HG03575 (cell line): Measurements from ENCODE around the gene NTN3.

Experiments used
- ATAC-seq: cut with Tn5 transposase; IDR thresholded peaks from one replicate; pipeline ENCODE4 v1.9.1; 2021; ENCODE audit not compliant: unreplicated experiment, insufficient number of reproducible peaks, low FRiP score; ENCODE audit errors: extremely low read depth

Gene NTN3

DNA sequence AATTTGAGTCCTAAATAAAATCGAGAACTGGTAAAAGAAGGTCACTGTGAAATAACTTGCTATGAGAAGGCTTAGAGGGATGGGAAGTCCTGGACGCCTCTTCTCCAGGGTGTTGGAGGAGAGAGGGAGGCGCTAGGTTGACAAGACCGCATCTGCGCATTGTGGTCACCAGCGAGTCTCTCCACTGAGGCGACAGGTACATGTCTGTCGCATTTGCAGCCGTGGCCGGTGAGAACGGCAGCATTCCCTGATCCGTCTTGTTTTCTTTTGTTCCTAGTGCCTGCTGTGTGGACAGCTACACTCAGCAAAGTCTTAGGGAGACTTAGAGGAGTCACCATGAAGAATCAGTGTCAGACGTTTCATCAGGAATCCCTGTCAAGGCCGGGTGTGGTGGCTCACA, 34.6 kb downstream of the NTN3 start:
- no peak for ATAC-seq

DNA sequence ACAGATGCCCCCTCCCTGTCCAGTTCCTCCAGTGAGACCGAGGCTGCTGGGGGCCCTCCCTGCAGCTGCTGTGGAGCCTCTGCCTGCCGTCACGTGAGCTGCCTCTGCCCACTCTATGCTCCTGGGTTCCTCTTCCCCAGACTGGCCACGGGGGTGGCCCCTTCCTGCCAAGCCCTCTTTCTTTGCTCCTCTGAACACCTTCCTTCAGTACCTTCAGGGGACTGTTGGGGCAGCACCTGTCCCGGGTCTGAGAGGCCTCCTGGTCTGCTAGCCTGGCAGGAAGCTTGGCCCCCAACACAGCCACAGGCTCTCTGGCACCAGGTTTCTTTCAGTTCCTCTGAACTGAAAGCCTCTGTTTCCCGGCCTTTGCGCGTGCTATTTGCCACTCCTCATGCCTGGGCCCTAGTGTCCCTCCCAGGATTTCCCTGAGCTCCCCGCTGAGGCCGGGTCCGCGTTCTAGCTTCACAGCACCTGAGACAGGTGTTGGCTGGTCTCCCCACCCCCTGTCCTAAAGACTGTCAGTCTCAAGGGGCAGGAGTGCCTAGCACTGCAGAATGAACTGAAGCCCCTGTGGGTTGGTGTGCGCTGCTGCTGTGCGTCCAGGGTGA, 36.1 kb downstream of the NTN3 start:
- ATAC-seq = no peak

DNA sequence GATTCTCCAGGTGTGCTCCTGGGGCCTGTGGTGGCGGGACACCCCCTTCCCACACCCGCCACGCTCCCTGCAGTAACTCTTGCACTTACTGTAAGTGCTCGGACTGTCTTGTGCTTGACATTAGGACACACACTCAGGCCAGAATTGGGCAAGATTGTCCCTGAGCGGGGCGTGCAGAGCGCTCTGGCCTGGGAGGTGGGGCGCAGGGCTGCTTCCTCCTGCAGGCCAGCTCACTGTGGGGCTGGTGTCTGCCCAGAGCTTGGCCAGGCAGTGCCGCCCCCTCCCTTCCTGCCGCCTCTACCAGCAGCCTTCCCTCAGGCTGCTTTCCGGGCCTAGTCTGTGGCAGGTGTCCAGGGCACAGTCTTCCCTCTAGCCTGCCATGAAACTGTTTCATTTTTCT, 36.6 kb downstream of the NTN3 start:
- no peak for ATAC-seq

DNA sequence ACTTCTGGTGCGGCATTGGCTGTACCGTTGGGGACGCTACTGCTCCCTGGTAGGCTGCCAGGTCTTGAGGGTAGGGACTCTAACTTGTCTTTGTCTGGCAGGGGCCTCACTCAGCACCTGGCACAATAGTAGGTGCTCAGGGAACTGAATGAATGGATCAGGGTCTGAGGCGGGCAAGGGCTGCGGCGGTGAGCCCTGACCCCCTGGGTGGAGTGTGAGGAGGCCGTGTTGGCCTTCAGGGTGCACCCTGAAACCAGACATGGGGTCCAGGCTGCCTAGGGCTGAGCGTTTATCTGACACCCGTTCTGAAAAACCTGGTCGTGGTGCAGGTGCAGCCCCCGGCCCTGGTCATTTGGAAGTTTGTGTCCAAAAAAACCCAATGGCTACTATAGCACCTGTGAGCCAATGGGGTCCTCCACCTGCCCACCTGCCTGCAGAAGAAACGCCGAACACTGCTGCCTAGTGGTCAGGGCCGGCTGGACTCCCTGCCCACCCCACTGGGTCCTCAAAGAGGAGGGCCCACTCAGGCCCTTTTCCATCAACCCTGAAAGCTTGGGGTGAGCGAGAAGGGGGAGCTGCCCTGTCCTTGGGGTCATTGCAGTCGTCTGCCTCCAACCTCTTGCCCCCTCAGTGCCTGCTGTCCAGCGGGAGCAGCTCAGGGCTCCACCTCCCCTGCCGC, 37.8 kb downstream of the NTN3 start:
- ATAC-seq = no peak

DNA sequence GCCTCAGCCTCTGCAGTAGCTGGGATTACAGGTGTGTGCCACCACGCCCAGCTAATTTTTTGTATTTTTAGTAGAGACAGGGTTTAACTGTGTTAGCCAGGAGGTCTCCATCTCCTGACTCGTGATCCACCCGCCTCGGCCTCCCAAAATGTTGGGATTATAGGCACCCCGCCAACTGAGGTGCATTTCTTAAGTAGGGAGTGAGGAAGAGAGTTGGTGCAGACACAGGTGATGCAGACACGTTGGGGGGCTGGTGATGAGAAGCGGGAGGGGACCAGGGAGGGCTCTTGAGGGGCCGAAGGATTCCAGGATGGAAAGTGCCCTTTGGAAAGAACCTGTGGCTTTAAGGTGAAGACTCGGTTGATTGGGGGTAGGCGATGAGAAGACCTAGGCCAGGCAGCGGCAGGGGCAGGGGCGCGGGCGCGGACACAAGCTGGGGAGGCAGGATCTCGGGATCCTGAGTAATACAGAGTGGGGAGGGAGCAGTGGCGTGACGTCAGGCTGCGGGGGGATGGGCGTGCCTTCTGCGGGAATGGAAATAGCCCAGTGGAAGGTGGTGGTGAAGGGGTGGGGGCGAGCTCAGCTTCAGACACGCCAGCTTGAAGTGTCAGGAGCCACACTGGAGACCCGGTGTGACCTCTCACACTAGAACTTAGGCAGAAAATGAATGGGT, 40.2 kb downstream of the NTN3 start:
- no peak for ATAC-seq

DNA sequence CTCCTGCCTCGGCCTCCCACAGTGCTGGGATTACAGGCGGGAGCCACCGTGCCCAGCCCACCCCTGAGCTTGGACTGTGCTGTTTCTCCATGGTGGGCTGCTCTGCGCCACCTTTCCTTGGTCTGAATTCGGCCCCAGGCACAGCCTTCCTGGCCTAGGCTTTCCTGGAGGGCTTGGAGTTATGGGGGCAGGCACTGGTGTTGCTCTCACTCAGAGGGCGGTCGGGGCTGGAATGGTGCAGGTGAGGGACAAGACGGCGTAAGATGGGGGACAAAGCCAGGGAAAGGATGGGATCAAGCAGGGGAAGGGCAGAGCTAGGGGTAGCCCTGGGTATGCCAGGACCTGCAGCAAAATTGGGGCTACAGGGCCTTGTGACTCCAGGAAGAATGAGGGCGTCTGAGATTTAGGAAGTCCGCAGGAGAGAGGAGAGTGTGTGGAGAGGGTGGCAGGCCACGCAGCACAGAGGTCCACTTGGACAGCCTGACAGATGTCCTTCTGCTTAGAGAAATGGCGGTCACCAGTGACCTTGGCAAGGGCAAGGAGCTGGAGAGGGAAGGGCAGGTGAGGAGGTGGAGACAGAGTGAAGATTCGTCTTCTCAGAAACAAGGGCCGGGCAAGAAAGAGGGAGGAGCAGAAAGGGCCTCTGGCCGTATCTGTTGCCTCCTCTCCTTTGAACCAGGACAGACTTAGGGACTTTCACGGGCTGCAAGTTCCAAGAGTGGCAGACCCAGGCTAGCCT, 41.1 kb downstream of the NTN3 start:
- no peak for ATAC-seq

DNA sequence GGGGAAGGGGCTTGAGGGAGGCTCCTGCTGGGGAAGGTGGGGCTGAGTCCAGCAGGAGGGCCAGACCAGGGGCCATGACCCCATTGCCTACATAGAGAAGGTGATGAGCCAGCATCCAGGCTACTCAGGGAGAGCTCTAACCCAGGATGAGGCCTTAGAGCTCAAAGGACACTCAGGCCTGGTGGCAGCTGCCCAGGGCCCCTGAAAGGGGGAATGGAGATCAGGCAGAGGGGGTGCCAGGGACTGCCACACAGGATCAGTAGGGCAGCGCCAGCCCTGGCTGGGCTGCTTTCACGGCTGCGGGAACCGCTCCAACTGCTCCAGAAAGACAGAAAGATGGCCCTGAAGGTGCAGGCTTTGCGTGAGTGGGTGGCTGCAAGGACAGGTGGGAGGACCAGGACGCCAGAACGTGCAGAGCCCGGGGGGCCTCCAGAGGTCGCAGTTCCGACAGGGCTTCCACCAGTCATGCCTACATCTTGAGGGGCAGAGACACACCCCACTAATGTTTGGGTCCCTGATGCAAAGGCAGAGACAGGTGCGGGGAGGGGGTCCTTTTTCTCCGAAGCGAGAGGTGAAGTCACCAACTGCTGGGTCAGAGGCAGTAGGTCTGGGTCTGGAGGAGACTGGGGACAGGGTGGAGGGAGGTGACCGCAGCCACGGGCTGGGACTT, 41.8 kb downstream of the NTN3 start:
- no peak for ATAC-seq

DNA sequence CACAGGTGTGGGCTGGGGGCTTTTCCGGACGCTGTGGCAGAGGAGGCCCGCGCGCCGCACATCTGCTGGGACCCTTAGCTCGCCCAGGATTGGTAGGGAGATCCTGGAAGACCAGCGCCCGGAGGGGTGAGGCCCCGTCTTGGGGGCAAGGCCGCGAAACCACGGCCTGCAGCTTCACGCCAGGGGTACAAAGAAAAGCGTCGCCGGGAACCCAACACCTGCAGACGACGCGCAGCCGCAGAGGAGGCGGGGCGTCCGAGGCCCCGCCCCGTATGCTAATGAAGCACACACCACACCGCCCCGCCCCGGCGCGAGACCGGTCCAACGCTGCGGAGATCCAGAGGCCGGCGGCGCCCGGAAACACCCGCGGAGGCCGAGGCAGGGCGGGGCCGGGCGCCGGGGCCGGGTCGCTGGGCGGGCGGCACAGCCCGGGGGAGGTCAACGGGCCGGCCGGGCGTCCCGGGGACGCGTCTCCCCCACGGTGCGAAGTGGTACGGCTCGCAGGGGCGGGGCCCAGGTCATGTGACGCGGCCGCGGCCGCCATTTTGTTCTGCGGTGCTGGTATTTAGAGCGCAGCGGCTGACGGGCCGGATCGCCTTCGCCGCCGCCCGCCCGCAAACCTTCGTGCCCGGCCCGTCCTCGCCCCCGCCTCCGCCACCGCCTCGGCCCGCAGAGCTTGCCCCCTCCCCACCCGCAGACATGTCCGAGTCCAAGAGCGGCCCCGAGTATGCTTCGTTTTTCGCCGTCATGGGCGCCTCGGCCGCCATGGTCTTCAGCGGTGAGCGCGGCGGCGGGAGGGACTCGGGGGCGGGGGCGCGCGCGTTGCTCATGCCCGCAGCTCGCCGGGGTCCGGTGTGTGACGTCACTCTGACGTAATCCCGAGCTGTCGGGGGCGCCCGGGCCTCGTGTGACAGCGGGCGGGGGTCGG, 42.6 kb downstream of the NTN3 start, which contains the start of gene ATP6V0C:
Gene ATP6V0C, plus strand, starts transcription at position 548 of the 928 bp plus-strand sequence. Its CDS starts 152 bp downstream, at position 700.
- ATAC-seq = no peak

- no peak for ATAC-seq
These were observed 43.5 kb downstream of the NTN3 start for GRCh38 chr16:2514333-2515179.

GRCh38 chr16:2515180-2515851, 44.2 kb downstream of the NTN3 start:
- no peak for ATAC-seq

DNA sequence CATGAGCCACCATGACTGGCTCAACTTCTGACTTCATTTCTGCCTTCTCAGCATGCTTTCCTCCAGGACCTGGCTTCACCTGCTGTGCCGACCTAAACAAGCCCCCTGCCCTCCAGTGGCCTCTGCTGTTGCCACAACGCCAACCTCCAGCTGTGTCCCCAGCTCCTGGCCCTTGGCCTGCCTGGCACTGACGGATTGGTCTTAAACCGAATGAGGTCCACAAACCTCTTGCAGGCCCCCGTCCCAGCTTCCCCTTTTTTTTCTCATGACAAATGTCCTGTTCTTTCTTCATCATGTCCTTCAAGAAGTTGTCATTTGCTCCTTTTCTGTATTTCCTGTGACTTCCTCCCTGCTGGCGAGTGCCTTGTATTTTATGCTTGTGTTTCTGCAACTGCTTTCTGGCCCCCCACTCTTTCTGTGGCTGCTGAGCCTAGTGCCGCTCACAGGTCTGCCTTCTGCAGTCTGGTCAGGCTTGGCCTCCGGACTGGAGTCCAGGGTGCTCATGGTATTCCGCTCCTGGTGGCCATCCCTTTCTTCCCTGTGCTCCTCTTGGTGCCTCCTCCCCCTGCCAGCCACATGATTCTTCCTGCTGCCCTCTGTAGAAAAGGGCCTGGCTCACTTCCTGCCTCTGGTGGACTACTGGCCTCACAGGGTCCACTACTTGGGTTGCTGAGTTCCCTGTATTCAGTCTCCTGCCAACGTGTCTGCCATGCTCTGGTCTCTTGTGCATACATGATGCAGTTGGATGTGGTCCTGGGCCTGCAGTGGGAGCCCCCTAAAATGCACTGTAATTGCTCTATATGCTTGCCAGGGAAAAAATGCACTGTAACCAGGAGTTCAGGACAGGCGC, 45.5 kb downstream of the NTN3 start:
- no peak for ATAC-seq

DNA sequence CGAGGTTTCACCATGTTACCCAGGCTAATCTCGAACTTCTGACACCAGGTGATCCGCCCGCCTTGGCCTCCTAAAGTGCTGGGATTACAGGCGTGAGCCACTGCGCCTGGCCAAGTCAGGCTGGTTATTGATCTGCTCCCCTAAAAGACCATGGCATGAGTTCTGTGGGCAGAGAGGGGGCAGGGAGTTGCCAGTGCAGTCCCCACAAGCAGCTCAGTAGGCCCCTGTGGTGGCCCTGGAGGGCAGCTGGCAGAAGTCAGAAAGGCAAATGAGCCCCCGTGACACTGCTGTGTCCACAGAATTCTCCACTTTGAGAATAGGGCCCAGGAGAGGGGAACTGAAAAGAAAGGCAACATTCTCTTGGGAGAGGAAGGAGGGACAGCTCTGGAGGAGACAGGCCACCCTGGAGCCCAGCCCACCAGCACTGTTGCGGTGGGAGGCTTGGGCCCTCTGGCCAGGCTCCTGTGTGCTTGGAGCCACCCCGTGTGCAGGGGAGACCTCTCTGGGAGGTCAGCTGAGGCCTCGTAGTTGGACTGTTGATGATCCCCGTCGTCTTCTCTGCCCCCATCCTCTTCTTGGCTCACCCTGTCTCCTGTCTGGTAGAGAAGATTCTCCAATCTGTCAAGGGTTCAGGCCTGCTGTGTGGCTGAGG, 47.0 kb downstream of the NTN3 start:
- ATAC-seq = no peak

- no peak for ATAC-seq
These were observed 48.0 kb downstream of the NTN3 start for GRCh38 chr16:2518823-2519710.

DNA sequence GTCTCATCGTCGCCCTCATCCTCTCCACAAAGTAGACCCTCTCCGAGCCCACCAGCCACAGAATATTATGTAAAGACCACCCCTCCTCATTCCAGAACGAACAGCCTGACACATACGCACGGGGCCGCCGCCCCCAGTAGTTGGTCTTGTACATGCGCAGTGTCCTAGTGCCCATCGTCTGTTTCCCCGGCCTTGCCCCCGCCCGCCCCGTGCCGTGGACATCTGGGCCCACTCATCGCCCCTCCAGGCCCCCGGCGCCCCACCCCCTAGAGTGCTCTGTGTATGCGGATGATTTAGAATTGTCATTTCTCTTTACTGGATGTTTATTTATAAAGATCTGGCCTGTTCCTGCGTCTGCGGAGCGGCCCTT, 48.6 kb downstream of the NTN3 start:
- ATAC-seq = no peak
